Keratinocyte (primary cell): Measurements from ENCODE around the gene DACH1.

Experiments used
- CTCF ChIP-seq, 3 experiments: IDR thresholded peaks in 1 of 3; conservative IDR thresholded peaks in 1 of 3; optimal IDR thresholded peaks in 1 of 3; 2 replicates in 2 of 3; 3 replicates in 1 of 3; pipeline versions ENCODE3 to v1.5.1; 2011; ENCODE audit warnings: low read length in 3 of 3, mild to moderate bottlenecking in 3 of 3, moderate library complexity in 2 of 3, control low read depth in 1 of 3, inconsistent platforms in 1 of 3; ENCODE audit not compliant: insufficient read depth in 2 of 3; ENCODE audit errors: extremely low read depth in 1 of 3
- EZH2 ChIP-seq: IDR thresholded peaks from one replicate; pipeline ENCODE4 v1.6.1; 2012; ENCODE audit warnings: inconsistent platforms, mild to moderate bottlenecking, low read length, moderate library complexity

- TF ChIP-seq CTCF (optimal IDR thresholded peaks at IDR 0.05 in 1 of 3, IDR thresholded peaks at IDR 0.05 in 1 of 3, conservative IDR thresholded peaks at IDR 0.05 in 1 of 3; ENCODE audit: extremely low read depth in 1 of 3, insufficient read depth in 2 of 3, low read length in 3 of 3) (no peak), EZH2 (no peak)
Observed at GRCh38 chr13:71677124-71677523, 189.9 kb downstream of the DACH1 start.
